Left ventricle myocardium inferior (tissue), 1 donor: ENCODE results near the gene KDM4C. TPM values are rescaled to one million over a fixed set of nuclear protein-coding genes. Genes with fewer than 3 reads are reported as not detected.

Experiments used
- DNase-seq: peaks from one replicate; pipeline ENCODE4 v3.0.0-alpha.2; 2020
- H3K27ac ChIP-seq: fragments of 200-600 bp; replicated peaks from 2 replicates; pipeline ENCODE4 v1.8.0; 2021
- H3K27me3 ChIP-seq: fragments of 200-600 bp; 2 replicates; pipeline ENCODE4 v1.8.0; 2021; ENCODE audit warnings: low read depth
- H3K36me3 ChIP-seq: fragments of 200-600 bp; 2 replicates; pipeline ENCODE4 v1.8.0; 2021
- H3K4me1 ChIP-seq: fragments of 200-600 bp; 2 replicates; pipeline ENCODE4 v1.8.0; 2021
- H3K4me3 ChIP-seq: fragments of 200-600 bp; 2 replicates; pipeline ENCODE4 v1.8.0; 2021; ENCODE audit warnings: mild to moderate bottlenecking, moderate library complexity
- H3K9me3 ChIP-seq: fragments of 200-600 bp; replicated peaks from 2 replicates; pipeline ENCODE4 v1.8.0; 2021
- CTCF ChIP-seq: fragments of 200-600 bp; IDR thresholded peaks from 2 replicates; pipeline ENCODE4 v1.8.0; 2021; ENCODE audit warnings: antibody characterized with exemption, mild to moderate bottlenecking, borderline replicate concordance
- intact Hi-C: fragments of 100-400 bp; cut with micrococcal nuclease; formaldehyde crosslinking; loops from one replicate; pipeline ENCODE4 v1.11.0; 2022
- total RNA-seq: library from RNA; stranded (reverse); fragmentation: NEBNext Ultra II Directional; extraction: Animal tissue kit (Norgen Biotek cat#: 25700); gene quantifications from one replicate; pipeline ENCODE4 v1.2.1, GENCODE V29; 2021
- donor health status: DM: no; HTN: yes; CAD: no; lungs with severe emphysema.

KDM4C gene
- total RNA-seq, 1 donor from 2014 or later: 14.1 TPM

DNA sequence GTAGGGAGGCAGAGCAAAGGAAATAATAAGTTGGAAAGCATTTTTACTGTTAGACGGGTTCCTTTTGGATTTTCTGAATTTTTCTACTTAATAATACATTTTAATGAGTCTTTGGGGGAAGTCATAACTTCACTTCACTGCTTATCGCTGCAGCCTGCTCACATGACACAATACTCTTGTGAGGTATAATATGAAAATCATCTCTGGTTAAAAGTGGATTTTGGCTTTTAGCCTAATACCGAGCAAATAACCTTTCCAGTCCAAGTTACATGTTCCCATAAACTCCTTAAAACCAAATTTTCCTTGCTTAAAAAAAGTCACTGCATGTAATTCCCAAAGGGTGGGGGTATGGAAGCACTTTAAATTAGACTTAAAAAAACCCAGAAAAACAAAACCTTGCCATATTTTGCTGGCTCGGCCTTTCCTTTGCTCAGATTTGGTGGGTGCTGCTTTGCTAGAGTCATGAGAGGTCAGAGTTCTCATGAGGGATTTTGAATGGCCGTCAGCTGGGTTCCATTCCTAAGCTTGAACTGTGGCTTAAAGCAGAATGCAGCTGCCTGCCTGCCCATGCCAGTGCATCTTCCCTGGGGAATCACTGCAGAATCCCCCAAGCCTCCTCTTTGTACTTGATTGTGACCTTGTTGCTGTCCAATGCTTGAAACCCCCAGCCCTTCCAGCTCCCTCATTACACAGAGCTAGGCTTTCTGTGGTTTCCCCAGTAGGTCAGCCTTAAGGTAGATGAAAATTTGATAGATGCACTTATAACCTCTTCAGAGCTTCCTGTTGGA lies 331.8 kb downstream of the KDM4C start:
- Histone ChIP-seq H3K27me3 (no peaks in the 10 kb centered on the region), H3K4me1 (peaks cover 14% of the 10 kb centered on the region), H3K36me3 (peaks cover 6% of the 10 kb centered on the region), H3K4me3 (no peak overlapping the region), H3K27ac (peak overlapping the region; percentile 11), H3K9me3 (no peaks in the 10 kb centered on the region)
- no peak for TF ChIP-seq CTCF
- intact Hi-C loops: no loop called here
- DNase-seq: no peak

- H3K9me3 ChIP-seq: no peaks in the 10 kb centered on the region
- no peak for DNase-seq
- intact Hi-C loops: no loop called here
- TF ChIP-seq CTCF: no peak
- H3K4me3 ChIP-seq: no peak overlapping the region
- H3K27ac ChIP-seq: no peak overlapping the region
- H3K4me1 ChIP-seq: peaks cover 14% of the 10 kb centered on the region
- no peaks in the 10 kb centered on the region for H3K36me3 ChIP-seq
- no peaks in the 10 kb centered on the region for H3K27me3 ChIP-seq
Observed at GRCh38 chr9:7093040-7093439, 335.3 kb downstream of the KDM4C start.

- intact Hi-C loops: no loop called here
- H3K27me3 ChIP-seq: no peaks in the 10 kb centered on the region
- peaks cover 13% of the 10 kb centered on the region for H3K4me1 ChIP-seq
- H3K9me3 ChIP-seq: peaks cover 1% of the 10 kb centered on the region
- H3K4me3 ChIP-seq: no peak overlapping the region
- no peak for DNase-seq
- H3K36me3 ChIP-seq: no peaks in the 10 kb centered on the region
- H3K27ac ChIP-seq: no peak overlapping the region
- TF ChIP-seq CTCF: peak; percentile 60
Observed at GRCh38 chr9:7094052-7094451, 336.3 kb downstream of the KDM4C start.

DNA sequence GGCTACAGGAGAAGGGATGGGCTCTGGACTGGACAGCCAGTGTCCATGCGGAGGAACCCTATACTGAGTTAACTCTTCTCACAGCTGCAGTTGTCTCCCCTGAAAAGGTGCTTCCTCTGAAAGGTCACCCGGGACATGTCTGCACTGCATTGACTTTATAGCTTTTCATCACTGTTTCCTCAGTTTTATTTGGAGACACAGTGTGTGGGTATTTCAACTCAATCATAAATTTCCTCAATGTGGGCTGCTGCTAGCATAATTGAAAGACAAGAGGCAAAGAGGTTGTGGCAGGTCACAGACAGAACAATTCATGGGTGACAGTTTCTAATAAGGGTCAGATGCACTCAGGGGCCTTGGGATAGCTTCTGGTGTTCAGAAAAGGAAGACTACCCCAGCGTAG lies 336.8 kb downstream of the KDM4C start:
- H3K4me1 ChIP-seq: peaks cover 8% of the 10 kb centered on the region
- TF ChIP-seq CTCF: no peak
- intact Hi-C loops: no loop called here

DNA sequence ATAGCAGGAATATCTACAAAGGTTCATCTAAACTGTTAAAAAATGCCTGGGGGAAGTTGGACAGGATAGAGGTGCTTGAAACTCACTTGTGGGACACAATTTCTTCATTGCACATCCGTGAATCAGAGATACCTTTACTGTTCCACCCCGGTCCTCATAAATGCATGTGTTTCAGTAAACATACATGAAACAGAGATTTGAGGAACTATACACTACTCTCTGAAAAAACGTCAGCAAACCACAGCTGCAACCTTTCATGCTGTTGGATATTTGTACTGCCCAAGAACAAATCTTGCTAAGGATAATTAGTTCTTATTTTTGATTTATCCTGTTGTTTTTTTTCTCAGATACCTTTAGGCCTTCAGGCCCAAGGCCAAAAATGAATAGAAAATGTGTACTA lies 337.3 kb downstream of the KDM4C start:
- no peaks in the 10 kb centered on the region for H3K36me3 ChIP-seq
- H3K4me1 ChIP-seq: peaks cover 3% of the 10 kb centered on the region
- TF ChIP-seq CTCF: no peak
- DNase-seq: no peak
- no peaks in the 10 kb centered on the region for H3K27me3 ChIP-seq
- intact Hi-C loops: no loop called here
- no peak overlapping the region for H3K27ac ChIP-seq
- no peak overlapping the region for H3K4me3 ChIP-seq
- H3K9me3 ChIP-seq: peaks cover 8% of the 10 kb centered on the region

More for the DNA sequence above, 336.8 kb downstream of the KDM4C start:
- Histone ChIP-seq H3K36me3 (no peaks in the 10 kb centered on the region), H3K9me3 (peaks cover 7% of the 10 kb centered on the region), H3K4me3 (no peak overlapping the region), H3K27ac (no peak overlapping the region), H3K27me3 (no peaks in the 10 kb centered on the region)
- no peak for DNase-seq
